Fibroblast of the aortic adventitia (primary cell): ENCODE measurements around the gene PIK3C2G. TPM values are rescaled to one million over a fixed set of nuclear protein-coding genes. Genes with fewer than 3 reads are reported as not detected.
A peak's percentile ranks its signal among the peaks of the same experiment; 100 is the strongest.

Source experiments
- DNase-seq: peaks from one replicate; pipeline ENCODE4 v3.0.0-alpha.2; 2010; ENCODE audit warnings: low read depth
- H3K4me3 ChIP-seq: 2 replicates; pipeline ENCODE4 v1.5.1; 2011; ENCODE audit warnings: low read depth, mild to moderate bottlenecking, control low read depth, low read length, moderate library complexity
- CTCF ChIP-seq: IDR thresholded peaks from 2 replicates; pipeline ENCODE4 v1.5.1; 2011; ENCODE audit warnings: mild to moderate bottlenecking, low read length, control low read depth, inconsistent platforms; ENCODE audit not compliant: insufficient read depth
- total RNA-seq: library from RNA; depleted of rRNA; stranded (reverse); fragments of >200 nt; gene quantifications from 2 replicates; pipeline ENCODE4 v1.2.3, GENCODE V29; 2012; ENCODE audit warnings: low replicate concordance

The PIK3C2G gene
- total RNA-seq, 1 donor: 0.09 TPM

GRCh38 chr12:18416412-18416811 is 155.1 kb downstream of the PIK3C2G start:
- H3K4me3 ChIP-seq: no peak overlapping the region
- no peak for DNase-seq
- no peak for TF ChIP-seq CTCF

- no peak overlapping the region for H3K4me3 ChIP-seq
- no peak for DNase-seq
- TF ChIP-seq CTCF: no peak
Observed at GRCh38 chr12:18419311-18419710, 158.0 kb downstream of the PIK3C2G start.

GRCh38 chr12:18421867-18422266 is 160.5 kb downstream of the PIK3C2G start:
- no peak for TF ChIP-seq CTCF
- no peak overlapping the region for H3K4me3 ChIP-seq
- peak; percentile 30 for DNase-seq

GRCh38 chr12:18422871-18423270 is 161.6 kb downstream of the PIK3C2G start:
- TF ChIP-seq CTCF: no peak
- H3K4me3 ChIP-seq: no peak overlapping the region
- peak; percentile 5 for DNase-seq

GRCh38 chr12:18424857-18425256 is 163.5 kb downstream of the PIK3C2G start:
- no peak overlapping the region for H3K4me3 ChIP-seq
- no peak for DNase-seq
- no peak for TF ChIP-seq CTCF

GRCh38 chr12:18427520-18427919 is 166.2 kb downstream of the PIK3C2G start:
- DNase-seq: no peak
- no peak for TF ChIP-seq CTCF
- H3K4me3 ChIP-seq: no peak overlapping the region

GRCh38 chr12:18428416-18428815 is 167.1 kb downstream of the PIK3C2G start:
- no peak for TF ChIP-seq CTCF
- H3K4me3 ChIP-seq: no peak overlapping the region
- peak; percentile 4 for DNase-seq
